ENCODE results near the gene H2AZ2.
"Not testable (repeated sequence)": the region's sequence is repeated elsewhere in the genome, so short reads cannot be mapped to it uniquely, and the experiment has no call there.

Gene H2AZ2

GRCh38 chr7:44867073-44867995 lies 19.4 kb upstream of the H2AZ2 start:
- no peak for DNase-seq (ENCODE audit: insufficient read length, low spot score)
- TF ChIP-seq CTCF (IDR thresholded peaks at IDR 0.05; ENCODE audit: insufficient read depth, missing control alignments), result no peak
- no peak for FAIRE-seq

- FAIRE-seq; DNase-seq (ENCODE audit: insufficient read length, low spot score): not testable (repeated sequence)
Measured at GRCh38 chr7:44861949-44862348, 14.1 kb upstream of the H2AZ2 start.

- FAIRE-seq (no peak), DNase-seq (ENCODE audit: insufficient read length, low spot score) (no peak)
- no peak for TF ChIP-seq CTCF (IDR thresholded peaks at IDR 0.05; ENCODE audit: insufficient read depth, missing control alignments)
Measured at GRCh38 chr7:44858161-44858560, 10.3 kb upstream of the H2AZ2 start.

GRCh38 chr7:44854644-44855364 lies 6.9 kb upstream of the H2AZ2 start:
- no peak for DNase-seq (ENCODE audit: insufficient read length, low spot score)
- TF ChIP-seq CTCF (IDR thresholded peaks at IDR 0.05; ENCODE audit: insufficient read depth, missing control alignments), result no peak
- FAIRE-seq, result no peak

- no peak for TF ChIP-seq CTCF (IDR thresholded peaks at IDR 0.05; ENCODE audit: insufficient read depth, missing control alignments)
- FAIRE-seq, result no peak
- no peak for DNase-seq (ENCODE audit: insufficient read length, low spot score)
Measured at GRCh38 chr7:44853391-44853790, 5.5 kb upstream of the H2AZ2 start.

- DNase-seq (ENCODE audit: insufficient read length, low spot score), result no peak
- FAIRE-seq, result no peak
- no peak for TF ChIP-seq CTCF (IDR thresholded peaks at IDR 0.05; ENCODE audit: insufficient read depth, missing control alignments)
Measured at GRCh38 chr7:44852590-44852989, 4.7 kb upstream of the H2AZ2 start.

GRCh38 chr7:44849885-44850544 lies 2.1 kb upstream of the H2AZ2 start:
- DNase-seq (ENCODE audit: insufficient read length, low spot score) (no peak), FAIRE-seq (no peak)
- no peak for TF ChIP-seq CTCF (IDR thresholded peaks at IDR 0.05; ENCODE audit: insufficient read depth, missing control alignments)

Measured in D721Med (cell line).